Effector CD4-positive, alpha-beta T cell (primary cell): ENCODE measurements around the gene SUSD3.
"Not testable (repeated sequence)": the region's sequence is repeated elsewhere in the genome, so short reads cannot be mapped to it uniquely, and the experiment has no call there.

ENCODE experiments used
- DNase-seq: peaks from one replicate; pipeline ENCODE4 v3.0.0-alpha.2; 2020
- total RNA-seq: gene quantifications from one replicate; lab custom pipeline; 2026; lab: John Stamatoyannopoulos, UW

The SUSD3 gene
- 31.7 reads per million, percentile 58 among the genes with 10 or more reads in this experiment for total RNA-seq

GRCh38 chr9:93058355-93059010 is at the start of gene SUSD3:
SUSD3 (plus strand) TSS chr9:93058701; CDS start chr9:93058743, 42 bp downstream.
- peak; percentile 59 for DNase-seq

GRCh38 chr9:93009337-93010015 is 49.0 kb upstream of the SUSD3 start:
- no peak for DNase-seq

- DNase-seq: no peak
Measured at GRCh38 chr9:93010056-93010455, 48.4 kb upstream of the SUSD3 start.

GRCh38 chr9:93010704-93011103 is 47.8 kb upstream of the SUSD3 start:
- no peak for DNase-seq

- DNase-seq: no peak
Measured at GRCh38 chr9:93011114-93011513, 47.4 kb upstream of the SUSD3 start.

- no peak for DNase-seq
Measured at GRCh38 chr9:93012963-93013855, 45.3 kb upstream of the SUSD3 start.

GRCh38 chr9:93013856-93014582 is 44.5 kb upstream of the SUSD3 start:
- DNase-seq: no peak

GRCh38 chr9:93015190-93015589 is 43.3 kb upstream of the SUSD3 start:
- DNase-seq: not testable (repeated sequence)

GRCh38 chr9:93017621-93018020 is 40.9 kb upstream of the SUSD3 start:
- DNase-seq: no peak

GRCh38 chr9:93020151-93020550 is 38.4 kb upstream of the SUSD3 start:
- no peak for DNase-seq

- DNase-seq: peak; percentile 53
Measured at GRCh38 chr9:93020771-93021670, 37.5 kb upstream of the SUSD3 start.

GRCh38 chr9:93022066-93022465 is 36.4 kb upstream of the SUSD3 start:
- DNase-seq: no peak

- no peak for DNase-seq
Measured at GRCh38 chr9:93022721-93023520, 35.6 kb upstream of the SUSD3 start.

- no peak for DNase-seq
Measured at GRCh38 chr9:93023521-93023815, 35.0 kb upstream of the SUSD3 start.

- no peak for DNase-seq
Measured at GRCh38 chr9:93024646-93024910, 33.9 kb upstream of the SUSD3 start.

- DNase-seq: no peak
Measured at GRCh38 chr9:93024986-93025630, 33.4 kb upstream of the SUSD3 start.

GRCh38 chr9:93025736-93026135 is 32.8 kb upstream of the SUSD3 start:
- no peak for DNase-seq

GRCh38 chr9:93026640-93027039 is 31.9 kb upstream of the SUSD3 start:
- DNase-seq: no peak

- no peak for DNase-seq
Measured at GRCh38 chr9:93027750-93028149, 30.8 kb upstream of the SUSD3 start.

GRCh38 chr9:93028448-93029006 is 30.0 kb upstream of the SUSD3 start:
- DNase-seq: peak; percentile 73
